Central memory CD8-positive, alpha-beta T cell (primary cell): Measurements from ENCODE around the gene TGFB1.
A peak's percentile ranks its signal among the peaks of the same experiment; 100 is the strongest.
"Not testable (repeated sequence)": the region's sequence is repeated elsewhere in the genome, so short reads cannot be mapped to it uniquely, and the experiment has no call there.

ENCODE experiments used
- ATAC-seq: fragments of 150-1000 bp; cut with Tn5 transposase; replicated peaks from 2 replicates; pipeline ENCODE4 v1.10.0; 2022; ENCODE audit warnings: mild to moderate bottlenecking, moderate FRiP score, moderate number of reproducible peaks; ENCODE audit not compliant: poor library complexity, severe bottlenecking; ENCODE audit errors: extremely low read depth
- DNase-seq, 2 donors: peaks; one replicate each; pipeline ENCODE4 v3.0.0; 2021; ENCODE audit warnings: low spot score in 2 of 2
- H3K27ac Mint-ChIP-seq: one replicate; pipeline ENCODE4 v1.8.0; 2022; ENCODE audit warnings: low read depth, mild to moderate bottlenecking, moderate library complexity, mixed read lengths
- H3K27me3 Mint-ChIP-seq: one replicate; pipeline ENCODE4 v1.8.0; 2022; ENCODE audit warnings: mixed read lengths
- H3K36me3 Mint-ChIP-seq: one replicate; pipeline ENCODE4 v1.8.0; 2022; ENCODE audit warnings: mild to moderate bottlenecking, moderate library complexity, mixed read lengths; ENCODE audit not compliant: insufficient read depth
- H3K4me1 Mint-ChIP-seq: one replicate; pipeline ENCODE4 v1.8.0; 2022; ENCODE audit warnings: mixed read lengths
- H3K4me3 Mint-ChIP-seq: one replicate; pipeline ENCODE4 v1.8.0; 2022; ENCODE audit warnings: mild to moderate bottlenecking, moderate library complexity, mixed read lengths
- H3K9me3 Mint-ChIP-seq: one replicate; pipeline ENCODE4 v1.8.0; 2022; ENCODE audit warnings: mixed read lengths

The TGFB1 gene

DNA sequence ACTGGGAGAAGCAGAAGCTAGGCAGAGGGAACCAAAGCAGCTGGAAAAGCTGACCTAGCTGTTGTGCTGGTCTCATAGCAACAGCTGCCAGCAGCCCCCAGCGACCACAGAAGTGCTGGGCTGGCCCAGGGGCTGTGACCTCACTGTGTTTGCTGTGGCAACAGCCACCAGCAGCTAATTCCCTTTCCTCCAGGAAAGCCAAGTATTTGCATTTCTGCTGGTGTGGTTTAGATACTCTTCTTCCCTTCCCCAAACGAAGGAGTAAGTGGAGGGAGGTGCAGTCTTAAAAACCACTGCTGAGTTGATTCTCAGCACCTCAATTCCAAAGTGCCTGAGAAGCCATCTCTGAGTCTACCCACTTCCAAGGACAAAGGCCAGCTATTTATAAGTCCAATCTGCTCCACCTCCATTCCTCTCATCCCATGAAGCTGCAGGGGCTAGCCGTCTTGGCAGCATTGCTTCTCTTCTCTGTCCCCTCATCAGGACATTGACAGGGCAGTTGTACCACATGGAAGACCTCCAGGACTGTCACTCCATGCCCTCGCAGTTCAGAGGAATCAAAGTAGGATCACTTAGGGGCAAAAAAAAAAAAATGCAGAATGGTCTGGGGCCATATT is 55.3 kb downstream of the TGFB1 start:
- peaks cover 85% of the 10 kb centered on the region for H3K4me1 Mint-ChIP-seq
- ATAC-seq (peak; percentile 13), DNase-seq (peak; percentile 45)
- peak overlapping the region; percentile 21 for H3K4me3 Mint-ChIP-seq
- peaks cover 76% of the 10 kb centered on the region for H3K36me3 Mint-ChIP-seq
- H3K27me3 Mint-ChIP-seq = no peaks in the 10 kb centered on the region
- H3K27ac Mint-ChIP-seq = peak overlapping the region; percentile 94
- H3K9me3 Mint-ChIP-seq = no peaks in the 10 kb centered on the region

DNA sequence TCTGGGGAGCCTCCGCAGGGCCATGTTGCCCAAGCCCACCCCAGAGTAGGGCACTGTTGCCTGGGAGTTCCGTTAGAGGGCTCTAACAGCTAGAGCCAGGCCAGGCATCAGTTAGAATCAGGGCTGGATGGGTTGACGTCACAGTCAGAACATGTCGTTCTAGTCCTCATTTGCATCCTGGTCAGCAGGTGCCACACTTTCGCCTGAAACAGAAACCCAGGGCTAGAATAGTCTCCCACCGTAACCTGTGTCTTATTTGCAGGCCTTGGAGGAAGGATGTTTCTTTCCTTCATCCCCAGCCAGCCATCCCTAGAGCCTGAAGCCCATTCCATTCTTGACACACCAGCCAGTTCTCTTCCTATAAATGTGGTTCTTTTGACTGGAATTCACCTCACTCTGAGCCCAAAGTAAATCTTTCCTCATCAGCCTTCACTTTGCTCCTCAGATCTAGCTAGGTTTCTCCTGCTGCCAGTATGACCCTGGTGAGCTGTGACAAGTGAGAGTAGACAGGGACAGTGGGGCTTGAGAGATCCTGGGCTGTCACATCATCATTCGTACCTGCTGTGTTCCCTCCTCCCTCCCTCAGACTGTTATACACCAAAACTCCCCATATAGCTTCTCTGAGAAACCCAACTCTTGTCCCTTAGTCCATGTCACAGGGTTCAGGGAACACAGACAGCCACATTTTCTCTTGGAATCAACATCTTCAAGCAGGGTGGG is 55.9 kb downstream of the TGFB1 start:
- no peaks in the 10 kb centered on the region for H3K27me3 Mint-ChIP-seq
- DNase-seq (no peak), ATAC-seq (peak; percentile 22)
- peak overlapping the region; percentile 94 for H3K27ac Mint-ChIP-seq
- peaks cover 76% of the 10 kb centered on the region for H3K36me3 Mint-ChIP-seq
- no peaks in the 10 kb centered on the region for H3K9me3 Mint-ChIP-seq
- peak overlapping the region; percentile 21 for H3K4me3 Mint-ChIP-seq
- peaks cover 79% of the 10 kb centered on the region for H3K4me1 Mint-ChIP-seq

DNA sequence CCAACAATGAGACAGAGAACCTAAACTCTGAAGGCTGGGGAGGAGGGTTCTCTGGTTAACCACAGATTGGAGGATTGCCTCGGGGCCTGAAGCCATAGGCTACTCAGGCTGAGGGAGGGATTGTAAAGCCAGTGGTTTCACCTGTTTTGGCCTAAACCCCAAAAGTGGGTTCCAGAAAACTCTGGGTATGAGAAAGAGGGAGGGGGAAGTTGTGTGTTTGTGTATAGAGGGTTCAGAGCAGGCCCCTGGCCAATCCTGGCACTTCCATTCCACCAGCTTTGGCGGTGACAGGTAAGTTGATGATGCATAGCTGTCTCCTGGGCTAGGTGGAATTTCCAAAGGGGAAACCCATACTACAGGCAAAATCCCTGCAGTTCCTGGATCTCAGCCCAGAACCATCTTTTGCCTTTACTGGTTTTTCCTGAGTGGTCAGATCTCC is 57.3 kb downstream of the TGFB1 start:
- Mint-ChIP-seq H3K27ac (peak overlapping the region; percentile 94), H3K9me3 (no peaks in the 10 kb centered on the region), H3K36me3 (peaks cover 80% of the 10 kb centered on the region), H3K4me1 (peaks cover 67% of the 10 kb centered on the region), H3K27me3 (no peaks in the 10 kb centered on the region), H3K4me3 (peak overlapping the region; percentile 37)
- no peak for ATAC-seq
- no peak for DNase-seq

DNA sequence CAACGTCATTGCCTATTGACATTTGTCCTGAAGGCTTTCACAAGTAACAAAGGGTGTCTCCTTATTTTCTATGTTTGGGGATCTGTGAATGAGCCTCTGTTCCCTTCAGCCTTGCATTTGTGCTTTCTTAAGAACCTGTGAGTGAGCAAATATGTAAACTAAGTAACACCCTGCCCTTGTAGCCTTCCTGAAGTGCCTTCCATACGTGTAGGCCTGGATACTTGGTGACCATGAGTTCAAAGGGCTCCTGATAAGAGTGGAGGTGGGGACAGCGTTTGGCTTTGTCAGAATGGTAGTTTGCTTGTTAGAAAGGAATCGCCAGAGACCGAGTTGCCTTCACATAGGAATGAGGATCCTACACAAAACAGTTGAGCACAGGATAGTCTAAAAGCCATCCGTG is 58.2 kb downstream of the TGFB1 start:
- Mint-ChIP-seq H3K4me1 (peaks cover 60% of the 10 kb centered on the region), H3K36me3 (peaks cover 85% of the 10 kb centered on the region), H3K4me3 (no peak overlapping the region), H3K9me3 (no peaks in the 10 kb centered on the region), H3K27me3 (no peaks in the 10 kb centered on the region), H3K27ac (peak overlapping the region; percentile 94)
- DNase-seq = no peak
- ATAC-seq = no peak

DNA sequence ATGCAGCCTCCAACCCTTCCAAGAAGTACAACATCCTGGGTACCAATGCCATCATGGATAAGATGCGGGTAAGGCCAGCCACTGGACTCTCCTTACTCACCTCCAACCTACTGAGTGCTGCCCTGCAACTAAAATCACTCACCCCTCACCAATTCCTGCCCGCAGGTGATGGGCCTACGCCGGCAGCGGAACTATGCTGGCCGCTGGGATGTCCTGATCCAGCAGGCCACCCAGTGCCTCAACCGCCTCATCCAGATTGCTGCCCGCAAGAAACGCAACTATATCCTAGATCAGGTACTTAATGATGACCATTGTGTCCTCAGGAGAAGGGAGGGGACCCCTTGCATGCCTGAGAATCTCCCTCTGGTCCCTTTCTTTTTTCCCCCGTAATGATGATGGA is 59.3 kb downstream of the TGFB1 start:
- Mint-ChIP-seq H3K27ac (peak overlapping the region; percentile 50), H3K9me3 (no peaks in the 10 kb centered on the region), H3K27me3 (no peaks in the 10 kb centered on the region), H3K36me3 (peaks cover 85% of the 10 kb centered on the region), H3K4me1 (peaks cover 48% of the 10 kb centered on the region), H3K4me3 (no peak overlapping the region)
- no peak for ATAC-seq
- no peak for DNase-seq

DNA sequence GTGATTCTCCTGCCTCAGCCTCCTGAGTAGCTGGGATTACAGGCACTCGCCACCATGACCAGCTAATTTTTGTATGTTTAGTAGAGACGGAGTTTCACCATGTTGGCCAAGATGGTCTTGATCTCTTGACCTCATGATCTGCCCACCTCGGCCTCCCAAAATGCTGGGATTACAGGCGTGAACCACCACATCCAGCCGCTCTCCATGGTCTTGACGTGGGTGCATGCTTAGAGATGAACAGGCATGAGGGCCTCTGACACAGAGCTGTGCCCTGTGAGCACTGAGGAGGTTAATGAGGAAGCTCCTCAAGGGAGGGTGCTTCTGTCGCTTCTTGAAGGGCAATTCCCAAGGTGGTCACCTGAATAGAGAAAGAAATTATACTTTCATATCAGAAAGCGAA is 63.9 kb downstream of the TGFB1 start:
- H3K27ac Mint-ChIP-seq, H3K27me3 Mint-ChIP-seq, H3K4me3 Mint-ChIP-seq, DNase-seq, H3K4me1 Mint-ChIP-seq, H3K9me3 Mint-ChIP-seq, ATAC-seq: not testable (repeated sequence)
- peaks cover 88% of the 10 kb centered on the region for H3K36me3 Mint-ChIP-seq

DNA sequence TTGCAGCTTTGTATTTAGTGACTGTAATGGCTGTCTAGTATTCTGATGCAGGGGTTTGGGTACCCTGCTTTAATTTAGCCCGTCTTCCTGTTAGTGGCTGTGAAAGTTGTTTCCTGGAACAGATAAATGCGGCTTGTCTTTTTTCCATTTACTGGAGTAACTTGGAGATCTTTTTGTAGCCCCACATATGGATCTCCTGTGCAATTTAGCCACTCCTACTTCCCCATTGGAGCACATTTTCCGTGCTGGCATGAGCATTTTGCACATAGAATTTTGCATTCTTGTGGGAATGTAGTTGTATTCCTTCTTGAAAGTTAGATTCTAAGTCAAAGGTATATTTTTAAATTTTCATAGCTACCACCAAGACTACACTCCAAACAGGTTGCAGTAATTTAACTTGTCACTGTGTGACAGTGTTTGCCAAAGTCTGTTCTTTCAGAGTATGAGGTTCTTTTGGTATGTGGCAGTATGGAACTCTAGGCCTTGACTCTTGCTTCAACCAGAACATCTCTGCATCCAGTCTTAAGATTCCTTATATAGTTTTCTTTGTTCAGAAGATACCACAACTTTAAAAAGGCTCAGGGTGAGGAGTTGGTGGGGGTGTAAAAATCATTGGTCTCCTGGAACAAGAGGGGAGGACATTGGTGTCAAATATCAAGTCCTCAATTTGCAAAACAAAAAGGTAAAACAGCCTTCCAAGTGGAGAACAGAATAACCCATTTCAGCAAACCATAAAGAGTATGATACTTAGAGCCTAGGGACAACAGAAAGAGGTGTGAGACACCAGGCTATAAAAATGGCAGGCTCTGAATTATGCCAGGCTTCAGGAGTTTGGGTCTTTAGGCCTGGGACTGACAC is 64.8 kb downstream of the TGFB1 start:
- ATAC-seq (no peak), DNase-seq (no peak)
- no peak overlapping the region for H3K27ac Mint-ChIP-seq
- H3K9me3 Mint-ChIP-seq = no peaks in the 10 kb centered on the region
- peaks cover 87% of the 10 kb centered on the region for H3K36me3 Mint-ChIP-seq
- H3K27me3 Mint-ChIP-seq = no peaks in the 10 kb centered on the region
- no peaks in the 10 kb centered on the region for H3K4me1 Mint-ChIP-seq
- H3K4me3 Mint-ChIP-seq = no peak overlapping the region
